RWPE2 (cell line): ENCODE data around the gene FHOD3.

Experiments
- ATAC-seq: fragments of 200-7000 bp; cut with Tn5 transposase; 3 replicates; pipeline ENCODE4 v1.9.1; 2021; ENCODE audit warnings: low read depth
- DNase-seq: peaks from one replicate; pipeline ENCODE4 v3.0.0-alpha.2; 2020; ENCODE audit warnings: low spot score
- H3K27ac ChIP-seq: fragments of 450-650 bp; 2 replicates; pipeline ENCODE4 v1.5.1; 2017; ENCODE audit warnings: mild to moderate bottlenecking; ENCODE audit not compliant: poor library complexity, severe bottlenecking
- H3K27me3 ChIP-seq: fragments of 250-450 bp; sonication (Bioruptor Pico); 2 replicates; pipeline ENCODE4 v1.5.1; 2021; ENCODE audit warnings: mild to moderate bottlenecking, moderate library complexity; ENCODE audit not compliant: insufficient read depth, poor library complexity, severe bottlenecking
- H3K36me3 ChIP-seq: fragments of 250-450 bp; sonication (Bioruptor Pico); 2 replicates; pipeline ENCODE4 v1.5.1; 2020; ENCODE audit warnings: low read depth, mild to moderate bottlenecking, moderate library complexity
- H3K4me1 ChIP-seq: fragments of 250-450 bp; sonication (Bioruptor Pico); 2 replicates; pipeline ENCODE4 v1.5.1; 2021; ENCODE audit warnings: mild to moderate bottlenecking, moderate library complexity; ENCODE audit not compliant: insufficient read depth, poor library complexity, severe bottlenecking
- H3K4me3 ChIP-seq: fragments of 250-450 bp; sonication (Bioruptor Pico); 2 replicates; pipeline ENCODE4 v1.5.1; 2021; ENCODE audit warnings: mild to moderate bottlenecking, moderate library complexity; ENCODE audit not compliant: severe bottlenecking
- H3K9me3 ChIP-seq: fragments of 250-450 bp; sonication (Bioruptor Pico); 2 replicates; pipeline ENCODE4 v1.5.1; 2021; ENCODE audit warnings: mild to moderate bottlenecking, moderate library complexity; ENCODE audit not compliant: severe bottlenecking
- TF ChIP-seq, protein P1 (sequence below): fragments of 450-650 bp; IDR thresholded peaks from one replicate; pipeline ENCODE4 v1.5.1; 2017; ENCODE audit warnings: mild to moderate bottlenecking, moderate library complexity; ENCODE audit not compliant: poor library complexity, severe bottlenecking

Gene FHOD3

DNA sequence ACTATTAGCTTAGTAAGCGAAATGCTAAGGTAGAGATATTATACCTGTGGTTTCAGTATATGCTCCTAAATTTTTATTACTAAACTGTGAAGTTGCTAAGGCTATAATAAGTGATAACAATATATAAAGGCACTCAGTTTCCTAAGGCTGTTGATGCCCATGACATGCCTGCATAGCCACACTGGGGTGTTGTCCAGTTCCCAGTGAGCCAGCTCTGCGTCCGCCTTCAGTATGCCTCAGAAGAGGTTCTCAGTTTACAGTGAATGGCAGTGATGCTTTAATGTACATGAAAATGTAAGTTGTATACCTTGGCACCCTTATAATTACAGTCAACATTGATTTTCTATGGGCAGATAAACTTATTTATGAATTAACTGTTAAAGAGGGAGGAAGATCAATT, 7.2 kb downstream of the FHOD3 start:
- Histone ChIP-seq H3K4me3 (no peak overlapping the region), H3K4me1 (peaks cover 43% of the 10 kb centered on the region), H3K36me3 (no peaks in the 10 kb centered on the region), H3K27ac (no peak overlapping the region), H3K27me3 (no peaks in the 10 kb centered on the region), H3K9me3 (no peaks in the 10 kb centered on the region)
- TF ChIP-seq, protein P1, sequence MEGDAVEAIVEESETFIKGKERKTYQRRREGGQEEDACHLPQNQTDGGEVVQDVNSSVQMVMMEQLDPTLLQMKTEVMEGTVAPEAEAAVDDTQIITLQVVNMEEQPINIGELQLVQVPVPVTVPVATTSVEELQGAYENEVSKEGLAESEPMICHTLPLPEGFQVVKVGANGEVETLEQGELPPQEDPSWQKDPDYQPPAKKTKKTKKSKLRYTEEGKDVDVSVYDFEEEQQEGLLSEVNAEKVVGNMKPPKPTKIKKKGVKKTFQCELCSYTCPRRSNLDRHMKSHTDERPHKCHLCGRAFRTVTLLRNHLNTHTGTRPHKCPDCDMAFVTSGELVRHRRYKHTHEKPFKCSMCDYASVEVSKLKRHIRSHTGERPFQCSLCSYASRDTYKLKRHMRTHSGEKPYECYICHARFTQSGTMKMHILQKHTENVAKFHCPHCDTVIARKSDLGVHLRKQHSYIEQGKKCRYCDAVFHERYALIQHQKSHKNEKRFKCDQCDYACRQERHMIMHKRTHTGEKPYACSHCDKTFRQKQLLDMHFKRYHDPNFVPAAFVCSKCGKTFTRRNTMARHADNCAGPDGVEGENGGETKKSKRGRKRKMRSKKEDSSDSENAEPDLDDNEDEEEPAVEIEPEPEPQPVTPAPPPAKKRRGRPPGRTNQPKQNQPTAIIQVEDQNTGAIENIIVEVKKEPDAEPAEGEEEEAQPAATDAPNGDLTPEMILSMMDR: no peak
- no peak for ATAC-seq
- DNase-seq: no peak

GRCh38 chr18:36305375-36305774, 7.9 kb downstream of the FHOD3 start:
- DNase-seq (no peak), ATAC-seq (no peak)
- H3K4me1 ChIP-seq: peaks cover 50% of the 10 kb centered on the region
- H3K36me3 ChIP-seq: no peaks in the 10 kb centered on the region
- H3K27me3 ChIP-seq: no peaks in the 10 kb centered on the region
- TF ChIP-seq, protein P1: no peak
- H3K9me3 ChIP-seq: no peaks in the 10 kb centered on the region
- no peak overlapping the region for H3K4me3 ChIP-seq
- no peak overlapping the region for H3K27ac ChIP-seq

- no peak for ATAC-seq
- peaks cover 51% of the 10 kb centered on the region for H3K4me1 ChIP-seq
- H3K9me3 ChIP-seq: no peaks in the 10 kb centered on the region
- no peaks in the 10 kb centered on the region for H3K27me3 ChIP-seq
- DNase-seq: no peak
- H3K27ac ChIP-seq: peak overlapping the region; percentile 99
- no peak overlapping the region for H3K4me3 ChIP-seq
- no peaks in the 10 kb centered on the region for H3K36me3 ChIP-seq
- TF ChIP-seq, protein P1: no peak
These were observed 10.0 kb downstream of the FHOD3 start for GRCh38 chr18:36307513-36307912.

GRCh38 chr18:36308711-36309435, 11.4 kb downstream of the FHOD3 start:
- Histone ChIP-seq H3K4me3 (no peak overlapping the region), H3K4me1 (peaks cover 61% of the 10 kb centered on the region), H3K36me3 (no peaks in the 10 kb centered on the region), H3K27me3 (no peaks in the 10 kb centered on the region), H3K27ac (peak overlapping the region; percentile 99), H3K9me3 (no peaks in the 10 kb centered on the region)
- ATAC-seq (no peak), DNase-seq (no peak)
- TF ChIP-seq, protein P1: no peak
